OCI-LY7 (cell line): ENCODE measurements around the gene NANOG. TPM values are rescaled to one million over a fixed set of nuclear protein-coding genes. Genes with fewer than 3 reads are reported as not detected.
"Not testable (repeated sequence)": the region's sequence is repeated elsewhere in the genome, so short reads cannot be mapped to it uniquely, and the experiment has no call there.

Source experiments
- BruUV-seq: library from RNA; stranded (reverse); fragments of 400-500 nt; replicated peaks from 2 replicates; lab custom pipeline; 2021; lab: Mats Ljungman, UMichigan
- CTCF ChIA-PET: fragments of 300-600 bp; sonication (Branson Sonifier 250); formaldehyde crosslinking; loops from one replicate; lab custom pipeline; 2022; ENCODE audit warnings: antibody characterized with exemption; ENCODE audit not compliant: unreplicated experiment; lab: Charles Lee
- POLR2A ChIA-PET: fragments of 300-600 bp; sonication (Branson Sonifier 250); formaldehyde crosslinking; loops from one replicate; lab custom pipeline; 2022; ENCODE audit warnings: antibody characterized with exemption; lab: Charles Lee
- DNase-seq: peaks from one replicate; pipeline ENCODE4 v3.0.0-alpha.2; 2015; ENCODE audit warnings: low spot score
- H2AFZ ChIP-seq: fragments of 200-600 bp; sonication (generic), shearing (Covaris generic); 2 replicates; pipeline ENCODE4 v1.6.1; 2014; ENCODE audit warnings: mild to moderate bottlenecking, antibody characterized with exemption, low read length, moderate library complexity
- H3K27ac ChIP-seq: fragments of 200-600 bp; sonication (generic); 2 replicates; pipeline ENCODE4 v1.5.1; 2014; ENCODE audit warnings: mixed run types, low read depth, mild to moderate bottlenecking, moderate library complexity, low read length, inconsistent platforms; ENCODE audit not compliant: poor library complexity, severe bottlenecking
- H3K36me3 ChIP-seq: fragments of 200-600 bp; sonication (generic); 2 replicates; pipeline ENCODE4 v1.6.1; 2014; ENCODE audit warnings: mild to moderate bottlenecking, antibody characterized with exemption, low read length, moderate library complexity, mixed read lengths; ENCODE audit not compliant: insufficient read depth
- H3K4me1 ChIP-seq: fragments of 200-600 bp; sonication (generic); 2 replicates; pipeline ENCODE4 v1.5.1; 2014; ENCODE audit warnings: mild to moderate bottlenecking, low read length; ENCODE audit not compliant: insufficient read depth, poor library complexity, severe bottlenecking
- H3K4me2 ChIP-seq: fragments of 200-600 bp; sonication (generic); 2 replicates; pipeline ENCODE4 v1.6.1; 2014; ENCODE audit warnings: mild to moderate bottlenecking, low read length
- H3K4me3 ChIP-seq: fragments of 200-600 bp; sonication (generic); 2 replicates; pipeline ENCODE4 v1.5.1; 2014; ENCODE audit warnings: mild to moderate bottlenecking, low read depth, low read length; ENCODE audit not compliant: poor library complexity, severe bottlenecking
- H3K79me2 ChIP-seq: fragments of 200-600 bp; sonication (generic); 2 replicates; pipeline ENCODE4 v1.6.1; 2016; ENCODE audit warnings: low read depth, mild to moderate bottlenecking, low read length, moderate library complexity, mixed read lengths; ENCODE audit not compliant: insufficient read depth
- H3K9me2 ChIP-seq: fragments of 200-600 bp; sonication (generic); 2 replicates; pipeline ENCODE4 v1.6.1; 2016; ENCODE audit warnings: mild to moderate bottlenecking, low read length, mixed read lengths; ENCODE audit not compliant: insufficient read depth
- H3K9me3 ChIP-seq: fragments of 200-600 bp; sonication (generic); 2 replicates; pipeline ENCODE4 v1.6.1; 2014; ENCODE audit warnings: mild to moderate bottlenecking, mixed run types, low read length, mixed read lengths
- H4K20me1 ChIP-seq: fragments of 200-600 bp; sonication (generic); 2 replicates; pipeline ENCODE4 v1.6.1; 2014; ENCODE audit warnings: mild to moderate bottlenecking, antibody characterized with exemption, low read length, moderate library complexity, mixed read lengths; ENCODE audit not compliant: insufficient read depth
- EZH2phosphoT487 ChIP-seq: fragments of 200-600 bp; sonication (generic); IDR thresholded peaks from 2 replicates; pipeline ENCODE4 v1.6.1; 2018; ENCODE audit warnings: low read depth, borderline replicate concordance, mild to moderate bottlenecking, mixed run types, antibody characterized with exemption, low read length, moderate library complexity, mixed read lengths
- intact Hi-C: fragments of 100-400 bp; cut with micrococcal nuclease; formaldehyde crosslinking; loops from one replicate; pipeline ENCODE4 v1.10.0; 2022; ENCODE audit not compliant: unreplicated experiment
- total RNA-seq, 2 experiments: library from RNA; depleted of rRNA in 1 of 2; stranded (reverse); fragments of >200 nt in 1 of 2; shearing (Covaris generic) in 1 of 2; gene quantifications; 2 replicates each; pipeline ENCODE4 v1.2.3, GENCODE V29; 2014 to 2022
- TF ChIP-seq, protein P1 (sequence below): fragments of 200-600 bp; sonication (generic); conservative IDR thresholded peaks from 2 replicates; pipeline ENCODE4 v1.5.1; 2014; ENCODE audit warnings: mild to moderate bottlenecking, antibody characterized with exemption, low read length, moderate library complexity, mixed read lengths

The NANOG gene
- total RNA-seq, 2 experiments from 2014 or later: not detected

DNA sequence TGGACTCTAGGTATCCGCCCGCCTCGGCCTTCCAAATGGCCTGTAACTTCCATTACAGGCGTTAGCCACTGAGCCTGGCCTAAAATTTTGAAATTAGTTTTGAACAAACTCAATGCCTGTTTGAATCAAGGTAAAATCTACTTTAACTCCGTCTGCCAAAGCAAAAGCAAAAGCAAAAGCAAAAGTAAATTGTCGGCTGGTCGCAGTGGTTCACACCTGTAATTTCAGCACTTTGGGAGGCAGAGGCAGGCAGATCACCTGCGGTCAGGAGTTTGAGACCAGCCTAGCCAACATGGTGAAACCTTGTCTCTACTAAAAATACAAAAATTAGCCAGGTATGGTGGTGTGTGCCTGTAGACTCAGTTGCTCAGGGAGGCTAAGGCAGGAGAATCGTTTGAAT lies 33.5 kb upstream of the NANOG start:
- H3K9me3 ChIP-seq, CTCF ChIA-PET: not testable (repeated sequence)

DNA sequence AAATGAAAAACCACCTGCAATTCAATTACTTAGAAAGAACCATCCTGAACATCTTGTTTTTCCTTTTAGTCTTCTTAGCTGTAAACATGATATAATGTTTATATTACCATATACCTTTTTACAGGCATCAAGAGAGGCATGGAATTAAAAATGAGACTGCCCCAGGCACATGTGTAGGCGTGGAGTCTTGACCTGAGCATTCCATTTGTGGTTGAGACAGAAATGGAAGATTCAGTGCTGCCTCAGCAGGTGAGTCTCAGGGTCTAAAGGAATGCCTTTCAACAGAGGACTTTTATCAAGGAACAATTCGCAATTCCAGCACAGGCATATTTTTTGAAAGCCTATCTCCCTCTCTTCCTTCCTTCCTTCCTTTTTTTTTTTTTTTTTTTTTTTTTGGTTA lies 32.2 kb upstream of the NANOG start:
- POLR2A ChIA-PET: no interaction called here

More for the DNA sequence above, 33.5 kb upstream of the NANOG start:
- H4K20me1 ChIP-seq, intact Hi-C loops, BruUV-seq, H2AFZ ChIP-seq, H3K79me2 ChIP-seq, H3K4me2 ChIP-seq, DNase-seq, H3K9me2 ChIP-seq, H3K4me1 ChIP-seq, H3K27ac ChIP-seq, POLR2A ChIA-PET, H3K4me3 ChIP-seq, H3K36me3 ChIP-seq: not testable (repeated sequence)

DNA sequence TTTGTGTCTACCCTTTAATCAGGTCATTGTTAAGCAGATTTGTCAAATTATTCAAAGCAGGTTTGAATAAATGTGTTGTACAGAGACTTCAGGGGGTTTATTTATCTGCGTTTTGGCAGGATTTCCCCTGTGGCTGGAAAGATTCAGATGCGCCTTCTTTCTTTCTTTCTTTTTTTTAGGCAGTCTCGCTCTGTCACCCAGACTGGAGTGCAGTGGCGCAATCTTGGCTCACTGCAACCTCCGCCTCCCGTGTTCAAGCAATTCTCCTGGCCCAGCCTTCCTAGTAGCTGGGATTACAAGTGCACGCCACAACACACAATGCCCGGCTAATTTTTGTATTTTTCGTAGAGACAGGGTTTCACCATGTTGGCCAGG lies 30.4 kb upstream of the NANOG start:
- no peaks in the 10 kb centered on the region for H3K36me3 ChIP-seq
- H3K9me2 ChIP-seq: no peaks in the 10 kb centered on the region
- H3K27ac ChIP-seq: no peak overlapping the region
- CTCF ChIA-PET: no interaction called here
- TF ChIP-seq, protein P1, sequence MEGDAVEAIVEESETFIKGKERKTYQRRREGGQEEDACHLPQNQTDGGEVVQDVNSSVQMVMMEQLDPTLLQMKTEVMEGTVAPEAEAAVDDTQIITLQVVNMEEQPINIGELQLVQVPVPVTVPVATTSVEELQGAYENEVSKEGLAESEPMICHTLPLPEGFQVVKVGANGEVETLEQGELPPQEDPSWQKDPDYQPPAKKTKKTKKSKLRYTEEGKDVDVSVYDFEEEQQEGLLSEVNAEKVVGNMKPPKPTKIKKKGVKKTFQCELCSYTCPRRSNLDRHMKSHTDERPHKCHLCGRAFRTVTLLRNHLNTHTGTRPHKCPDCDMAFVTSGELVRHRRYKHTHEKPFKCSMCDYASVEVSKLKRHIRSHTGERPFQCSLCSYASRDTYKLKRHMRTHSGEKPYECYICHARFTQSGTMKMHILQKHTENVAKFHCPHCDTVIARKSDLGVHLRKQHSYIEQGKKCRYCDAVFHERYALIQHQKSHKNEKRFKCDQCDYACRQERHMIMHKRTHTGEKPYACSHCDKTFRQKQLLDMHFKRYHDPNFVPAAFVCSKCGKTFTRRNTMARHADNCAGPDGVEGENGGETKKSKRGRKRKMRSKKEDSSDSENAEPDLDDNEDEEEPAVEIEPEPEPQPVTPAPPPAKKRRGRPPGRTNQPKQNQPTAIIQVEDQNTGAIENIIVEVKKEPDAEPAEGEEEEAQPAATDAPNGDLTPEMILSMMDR: no peak
- TF ChIP-seq EZH2phosphoT487: no peak
- H3K4me3 ChIP-seq: no peak overlapping the region
- H3K4me1 ChIP-seq: no peaks in the 10 kb centered on the region
- no peak overlapping the region for H3K4me2 ChIP-seq
- DNase-seq: no peak
- H3K79me2 ChIP-seq: no peaks in the 10 kb centered on the region
- intact Hi-C loops: no loop called here
- BruUV-seq: no TSS peak
- no peaks in the 10 kb centered on the region for H4K20me1 ChIP-seq
- no peaks in the 10 kb centered on the region for H3K9me3 ChIP-seq
- POLR2A ChIA-PET: interaction anchor here (0.6 kb wide), 2 partner anchors 16 to 30 kb away, joined by 3 read pairs; no protein-coding TSS in a partner anchor
- no peak overlapping the region for H2AFZ ChIP-seq

More for the DNA sequence above, 32.2 kb upstream of the NANOG start:
- Histone ChIP-seq H2AFZ (no peak overlapping the region), H3K27ac (no peak overlapping the region), H3K9me2 (no peaks in the 10 kb centered on the region), H3K9me3 (no peaks in the 10 kb centered on the region), H3K79me2 (no peaks in the 10 kb centered on the region), H3K4me2 (no peak overlapping the region), H3K36me3 (no peaks in the 10 kb centered on the region), H3K4me1 (no peaks in the 10 kb centered on the region), H4K20me1 (no peaks in the 10 kb centered on the region), H3K4me3 (no peak overlapping the region)
- intact Hi-C loops: no loop called here
- no TSS peak for BruUV-seq
- no peak for TF ChIP-seq EZH2phosphoT487
- TF ChIP-seq, protein P1: no peak
- DNase-seq: no peak
- CTCF ChIA-PET: no interaction called here
